Ovary (tissue), 9 donors: ENCODE measurements around the gene SAMD5. TPM values are rescaled to one million over a fixed set of nuclear protein-coding genes. Genes with fewer than 3 reads are reported as not detected.
A peak's percentile ranks its signal among the peaks of the same experiment; 100 is the strongest.

Source experiments
- DNase-seq, 5 donors: peaks; one replicate each; pipeline ENCODE4 v3.0.0-alpha.2; 2019 to 2020
- H3K27ac ChIP-seq, 2 donors: fragments of 200-600 bp; one replicate each; pipeline versions ENCODE4 v1.5.1 to v1.8.0; 2019 to 2022
- H3K27me3 ChIP-seq: fragments of 200-600 bp; one replicate; pipeline ENCODE4 v1.8.0; 2022
- H3K36me3 ChIP-seq: fragments of 200-600 bp; sonication (generic); one replicate; pipeline ENCODE4 v1.5.1; 2019
- H3K4me1 ChIP-seq: one replicate; pipeline ENCODE4 v1.8.1; 2013; ENCODE audit warnings: mild to moderate bottlenecking, moderate library complexity; ENCODE audit not compliant: insufficient read depth
- H3K4me3 ChIP-seq: fragments of 200-600 bp; sonication (generic); one replicate; pipeline ENCODE4 v1.5.1; 2017
- H3K9me3 ChIP-seq, 2 donors: fragments of 200-600 bp in 1 of 2; sonication (generic) in 1 of 2; one replicate each; pipeline versions ENCODE4 v1.5.1 to v1.8.1; 2013 to 2019; ENCODE audit warnings: mild to moderate bottlenecking in 1 of 2, moderate library complexity in 1 of 2
- CTCF ChIP-seq, 3 donors: fragments of 450-650 bp in 2 of 3; fragments of 200-600 bp in 1 of 3; IDR thresholded peaks; one replicate each; pipeline versions ENCODE4 v1.5.1 to v1.8.0; 2016 to 2022; ENCODE audit warnings: antibody characterized with exemption in 3 of 3, mild to moderate bottlenecking in 1 of 3
- EP300 ChIP-seq: sonication (generic); formaldehyde crosslinking; IDR thresholded peaks from one replicate; pipeline ENCODE4 v1.6.1; 2017; ENCODE audit warnings: antibody characterized with exemption
- POLR2A ChIP-seq: fragments of 450-650 bp; IDR thresholded peaks from one replicate; pipeline ENCODE4 v1.6.1; 2017; ENCODE audit warnings: antibody characterized with exemption, mild to moderate bottlenecking, moderate library complexity
- WGBS, 3 donors: extraction: QIAGEN DNeasy Blood & Tissue Kit in 1 of 3; methylation state at CpG; one replicate each; pipeline versions ENCODE4 v1.1.5 to v1.1.7; 2013 to 2017; 5-methylcytosine and 5-hydroxymethylcytosine counted together
- intact Hi-C, 4 donors: fragments of 100-400 bp; cut with DNase I; formaldehyde crosslinking; loops; one replicate each; pipeline versions ENCODE4 v1.11.0 to v1.15.1; 2022 to 2023
- polyA plus RNA-seq, 2 donors: library from polyadenylated mRNA; stranded (reverse); fragments of 200-250 nt in 1 of 2; fragments of 350-450 nt in 1 of 2; fragmentation: Illumina TruSeq in 1 of 2; extraction: RNeasy Lipid Tissue Mini Kit (QIAGEN cat#74804) in 1 of 2; gene quantifications; one replicate each; pipeline ENCODE4 v1.2.3, GENCODE V29; 2013 to 2014
- total RNA-seq, 7 donors: library from RNA; depleted of rRNA in 2 of 7; stranded (reverse); fragments of >200 nt in 2 of 7; fragmentation: NEBNext Ultra II Directional in 3 of 7; extraction: Animal tissue kit (Norgen Biotek cat#: 25700) in 3 of 7; gene quantifications; one replicate each; pipeline versions ENCODE4 v1.1.0 to v1.2.4, GENCODE V29; 2016 to 2023
- donor health status: DM: no; HTN: no; CAD: no; lungs with moderate emphysema.
- donor health status: DM: no; HTN: no; CAD: no.
- donor health status: Bipolar disorder and iron deficiency.
- donor health status: DM: yes; HTN: yes; CAD: no.
- donor health status: DM: no; HTN: no; CAD: no.
- donor health status: DM: yes; HTN: yes; CAD: no.

Gene SAMD5
- total and polyA plus RNA-seq, 9 donors = 0.13 to 3.9 (median 1.6) TPM

DNA sequence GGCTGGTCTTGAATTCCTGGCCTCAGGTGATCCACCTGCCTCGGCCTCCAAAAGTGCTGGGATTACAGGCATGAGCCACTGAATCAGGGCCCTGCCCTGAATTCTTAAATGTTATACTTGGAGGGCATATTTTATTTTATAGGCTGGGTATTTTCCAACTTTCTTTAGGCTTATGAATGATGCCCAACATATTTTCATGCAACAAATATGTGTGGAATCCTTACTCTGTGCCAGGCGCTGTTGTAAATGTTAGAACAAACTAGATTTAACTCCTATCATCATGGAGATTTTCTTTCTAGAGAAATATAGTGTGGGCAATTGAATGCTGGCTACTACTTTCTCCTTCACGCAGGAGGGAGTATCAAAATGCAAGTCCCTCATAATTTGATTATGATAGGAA lies 71.2 kb downstream of the SAMD5 start:
- Histone ChIP-seq H3K4me1 (peaks cover 2% of the 10 kb centered on the region), H3K9me3 (no peaks in the 10 kb centered on the region), H3K4me3 (no peak overlapping the region), H3K27me3 (no peaks in the 10 kb centered on the region), H3K27ac (no peak overlapping the region), H3K36me3 (no peaks in the 10 kb centered on the region)
- intact Hi-C loops = no loop called here
- DNase-seq = no peak
- 51 to 81% (median 70%) methylated on average over 3 of the region's 3 CpGs for WGBS, 3 donors
- TF ChIP-seq POLR2A (no peak), EP300 (no peak), CTCF (IDR thresholded peaks at IDR 0.05) (no peak)

DNA sequence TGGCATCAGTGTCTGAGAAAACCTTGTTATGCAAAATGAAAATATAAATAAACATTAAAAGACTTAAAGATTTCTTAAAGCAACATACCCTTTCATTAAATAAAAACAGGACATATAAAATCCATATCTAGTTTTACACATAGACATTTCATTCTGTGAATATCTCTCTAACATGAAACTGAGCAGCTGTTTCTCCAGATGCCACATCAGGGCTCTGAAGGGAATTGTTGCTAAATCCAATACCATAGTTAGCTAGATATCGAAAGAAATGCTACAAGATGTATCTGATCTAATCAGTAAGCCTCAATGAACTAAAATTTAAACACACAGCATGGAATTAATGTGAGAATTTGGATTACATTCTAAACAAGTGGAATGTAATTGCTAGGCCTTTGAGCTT lies 74.5 kb downstream of the SAMD5 start:
- H3K9me3 ChIP-seq = no peaks in the 10 kb centered on the region
- no peak overlapping the region for H3K4me3 ChIP-seq
- H3K27me3 ChIP-seq = no peaks in the 10 kb centered on the region
- no peaks in the 10 kb centered on the region for H3K36me3 ChIP-seq
- H3K27ac ChIP-seq = no peak overlapping the region
- intact Hi-C loops = no loop called here
- TF ChIP-seq POLR2A (no peak), EP300 (no peak), CTCF (IDR thresholded peaks at IDR 0.05) (no peak)
- no peak for DNase-seq
- 53 to 76% (median 72%) methylated on average over 1 of the region's 1 CpG for WGBS, 3 donors
- peaks cover 4% of the 10 kb centered on the region for H3K4me1 ChIP-seq

DNA sequence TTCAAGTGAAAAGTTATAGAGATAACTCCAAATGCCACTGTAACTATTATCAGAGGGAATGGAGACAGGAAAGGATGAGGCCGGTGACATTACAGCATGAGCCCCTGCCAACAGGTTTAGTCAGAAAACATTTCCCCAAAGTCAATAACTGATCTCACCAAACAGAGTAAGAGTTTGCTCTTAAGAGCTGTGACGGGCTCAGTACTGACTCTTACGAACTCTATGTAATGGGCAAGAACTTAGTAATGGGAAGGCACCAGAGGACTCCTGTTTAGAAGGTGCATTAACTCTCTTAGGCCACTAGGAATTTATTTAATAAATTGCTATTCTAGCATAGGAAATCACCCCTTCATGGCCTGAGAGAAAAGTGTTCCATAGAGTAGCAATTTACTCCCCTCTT lies 76.8 kb downstream of the SAMD5 start:
- Histone ChIP-seq H3K36me3 (no peaks in the 10 kb centered on the region), H3K4me1 (peaks cover 4% of the 10 kb centered on the region), H3K9me3 (no peaks in the 10 kb centered on the region), H3K27me3 (no peaks in the 10 kb centered on the region), H3K27ac (no peak overlapping the region), H3K4me3 (no peak overlapping the region)
- 96 to 99% (median 97%) methylated on average over 3 of the region's 3 CpGs for WGBS, 3 donors
- intact Hi-C loops = no loop called here
- no peak for TF ChIP-seq EP300
- no peak for TF ChIP-seq CTCF (IDR thresholded peaks at IDR 0.05)
- no peak for TF ChIP-seq POLR2A
- DNase-seq = no peak

- H3K9me3 ChIP-seq = no peaks in the 10 kb centered on the region
- no peak for TF ChIP-seq CTCF (IDR thresholded peaks at IDR 0.05)
- TF ChIP-seq EP300 = no peak
- no peak overlapping the region for H3K27ac ChIP-seq
- H3K36me3 ChIP-seq = no peaks in the 10 kb centered on the region
- H3K27me3 ChIP-seq = no peaks in the 10 kb centered on the region
- 16 to 21% (median 21%) methylated on average over 4 of the region's 4 CpGs for WGBS, 3 donors
- peaks cover 7% of the 10 kb centered on the region for H3K4me1 ChIP-seq
- H3K4me3 ChIP-seq = no peak overlapping the region
- intact Hi-C loops = no loop called here
- DNase-seq = peak; percentile 15 to 55 (median 44)
Observed at GRCh38 chr6:147586044-147586443, 77.6 kb downstream of the SAMD5 start.

GRCh38 chr6:147587907-147588306 lies 79.4 kb downstream of the SAMD5 start:
- intact Hi-C loops = no loop called here
- DNase-seq = no peak

More at GRCh38 chr6:147587907-147588306, 79.4 kb downstream of the SAMD5 start:
- Histone ChIP-seq H3K4me1 (peaks cover 5% of the 10 kb centered on the region), H3K4me3 (no peak overlapping the region), H3K9me3 (no peaks in the 10 kb centered on the region), H3K27me3 (no peaks in the 10 kb centered on the region), H3K27ac (no peak overlapping the region), H3K36me3 (no peaks in the 10 kb centered on the region)
- TF ChIP-seq POLR2A = no peak
- TF ChIP-seq EP300 = no peak
- TF ChIP-seq CTCF (IDR thresholded peaks at IDR 0.05) = no peak
- 51 to 72% (median 64%) methylated on average over 3 of the region's 3 CpGs for WGBS, 3 donors
